ENCODE data around the gene POLR1G.
"Not testable (repeated sequence)": the region's sequence is repeated elsewhere in the genome, so short reads cannot be mapped to it uniquely, and the experiment has no call there.

The POLR1G gene

GRCh38 chr19:45419895-45420294 lies 13.5 kb downstream of the POLR1G start:
- in situ Hi-C loops (cut with MboI; ENCODE audit: low sequenced_read_pairs): no loop called here

- in situ Hi-C loops (cut with MboI; ENCODE audit: low sequenced_read_pairs): no loop called here
Observed at GRCh38 chr19:45420356-45420755, 13.9 kb downstream of the POLR1G start.

- in situ Hi-C loops (cut with MboI; ENCODE audit: low sequenced_read_pairs): no loop called here
Observed at GRCh38 chr19:45420871-45421270, 14.4 kb downstream of the POLR1G start.

- in situ Hi-C loops (cut with MboI; ENCODE audit: low sequenced_read_pairs): no loop called here
Observed at GRCh38 chr19:45421947-45422498, 15.6 kb downstream of the POLR1G start.

- in situ Hi-C loops (cut with MboI; ENCODE audit: low sequenced_read_pairs): no loop called here
Observed at GRCh38 chr19:45423033-45423588, 16.7 kb downstream of the POLR1G start.

GRCh38 chr19:45423589-45424190 lies 17.2 kb downstream of the POLR1G start, which contains the start of gene ERCC1:
Gene ERCC1 (minus strand): TSS chr19:45423917. CDS start chr19:45423374, 543 bp downstream.
- in situ Hi-C loops (cut with MboI; ENCODE audit: low sequenced_read_pairs): no loop called here

GRCh38 chr19:45424191-45425058 lies 18.0 kb downstream of the POLR1G start:
- in situ Hi-C loops (cut with MboI; ENCODE audit: low sequenced_read_pairs): no loop called here

GRCh38 chr19:45428384-45429231 lies 22.2 kb downstream of the POLR1G start:
- in situ Hi-C loops (cut with MboI; ENCODE audit: low sequenced_read_pairs): no loop called here

- in situ Hi-C loops (cut with MboI; ENCODE audit: low sequenced_read_pairs): not testable (repeated sequence)
Observed at GRCh38 chr19:45429896-45430295, 23.5 kb downstream of the POLR1G start.

- in situ Hi-C loops (cut with MboI; ENCODE audit: low sequenced_read_pairs): not testable (repeated sequence)
Observed at GRCh38 chr19:45431008-45431407, 24.6 kb downstream of the POLR1G start.

GRCh38 chr19:45432543-45432942 lies 26.1 kb downstream of the POLR1G start:
- in situ Hi-C loops (cut with MboI; ENCODE audit: low sequenced_read_pairs): not testable (repeated sequence)

GRCh38 chr19:45437328-45437727 lies 30.9 kb downstream of the POLR1G start:
- in situ Hi-C loops (cut with MboI; ENCODE audit: low sequenced_read_pairs): no loop called here

- in situ Hi-C loops (cut with MboI; ENCODE audit: low sequenced_read_pairs): no loop called here
Observed at GRCh38 chr19:45439190-45439568, 32.7 kb downstream of the POLR1G start.

GRCh38 chr19:45439569-45440258 lies 33.3 kb downstream of the POLR1G start:
- in situ Hi-C loops (cut with MboI; ENCODE audit: low sequenced_read_pairs): loop anchor here (5.0 kb wide), 1 partner anchor 38 kb away; no protein-coding TSS in a partner anchor

- in situ Hi-C loops (cut with MboI; ENCODE audit: low sequenced_read_pairs): loop anchor here (5.0 kb wide), 1 partner anchor 37 kb away; no protein-coding TSS in a partner anchor
Observed at GRCh38 chr19:45440259-45440638, 33.8 kb downstream of the POLR1G start.

GRCh38 chr19:45440873-45441654 lies 34.6 kb downstream of the POLR1G start:
- in situ Hi-C loops (cut with MboI; ENCODE audit: low sequenced_read_pairs): loop anchor here (5.0 kb wide), 1 partner anchor 36 kb away; no protein-coding TSS in a partner anchor

GRCh38 chr19:45442408-45442777 lies 35.9 kb downstream of the POLR1G start:
- in situ Hi-C loops (cut with MboI; ENCODE audit: low sequenced_read_pairs): loop anchor here (5.0 kb wide), 1 partner anchor 35 kb away; no protein-coding TSS in a partner anchor

GRCh38 chr19:45442778-45443461 lies 36.5 kb downstream of the POLR1G start:
- in situ Hi-C loops (cut with MboI; ENCODE audit: low sequenced_read_pairs): loop anchor here (5.0 kb wide), 1 partner anchor 34 kb away; no protein-coding TSS in a partner anchor

All from HL-60/S4 (cell line).